ENCODE results near the gene VAPA.
A peak's percentile ranks its signal among the peaks of the same experiment; 100 is the strongest.

VAPA gene

GRCh38 chr18:9974279-9974915, 60.6 kb downstream of the VAPA start:
- DNase-seq (ENCODE audit: low spot score): no peak

GRCh38 chr18:9975658-9976057, 61.8 kb downstream of the VAPA start:
- no peak for DNase-seq (ENCODE audit: low spot score)

- DNase-seq (ENCODE audit: low spot score): no peak
These were observed 68.9 kb downstream of the VAPA start for GRCh38 chr18:9982711-9983110.

- DNase-seq (ENCODE audit: low spot score): no peak
These were observed 70.3 kb downstream of the VAPA start for GRCh38 chr18:9984080-9984479.

- DNase-seq (ENCODE audit: low spot score): no peak
These were observed 71.8 kb downstream of the VAPA start for GRCh38 chr18:9985641-9986040.

GRCh38 chr18:9986156-9986930, 72.5 kb downstream of the VAPA start:
- DNase-seq (ENCODE audit: low spot score): no peak

GRCh38 chr18:9987345-9987744, 73.5 kb downstream of the VAPA start:
- no peak for DNase-seq (ENCODE audit: low spot score)

GRCh38 chr18:9987931-9988330, 74.1 kb downstream of the VAPA start:
- no peak for DNase-seq (ENCODE audit: low spot score)

GRCh38 chr18:9988665-9989064, 74.8 kb downstream of the VAPA start:
- no peak for DNase-seq (ENCODE audit: low spot score)

- no peak for DNase-seq (ENCODE audit: low spot score)
These were observed 75.7 kb downstream of the VAPA start for GRCh38 chr18:9989481-9989880.

GRCh38 chr18:9991011-9992000, 77.5 kb downstream of the VAPA start:
- no peak for DNase-seq (ENCODE audit: low spot score)

GRCh38 chr18:9992300-9992972, 78.6 kb downstream of the VAPA start:
- DNase-seq (ENCODE audit: low spot score): peak; percentile 35

GRCh38 chr18:9992973-9993520, 79.2 kb downstream of the VAPA start:
- DNase-seq (ENCODE audit: low spot score): no peak

- no peak for DNase-seq (ENCODE audit: low spot score)
These were observed 79.8 kb downstream of the VAPA start for GRCh38 chr18:9993521-9994025.

- DNase-seq (ENCODE audit: low spot score): no peak
These were observed 80.3 kb downstream of the VAPA start for GRCh38 chr18:9994026-9994570.

- peak; percentile 31 for DNase-seq (ENCODE audit: low spot score)
These were observed 81.0 kb downstream of the VAPA start for GRCh38 chr18:9994701-9995235.

- no peak for DNase-seq (ENCODE audit: low spot score)
These were observed 81.8 kb downstream of the VAPA start for GRCh38 chr18:9995631-9996030.

GRCh38 chr18:9996094-9996493, 82.3 kb downstream of the VAPA start:
- DNase-seq (ENCODE audit: low spot score): no peak

GRCh38 chr18:9997711-9998110, 83.9 kb downstream of the VAPA start:
- DNase-seq (ENCODE audit: low spot score): no peak

GRCh38 chr18:9998330-9998729, 84.5 kb downstream of the VAPA start:
- no peak for DNase-seq (ENCODE audit: low spot score)

GRCh38 chr18:10002280-10002679, 88.5 kb downstream of the VAPA start:
- DNase-seq (ENCODE audit: low spot score): no peak
